Measurements from ENCODE around the gene NRCAM. TPM values are rescaled to one million over a fixed set of nuclear protein-coding genes. Genes with fewer than 3 reads are reported as not detected.

Gene NRCAM
- total RNA-seq, 1 donor from 2014 or later, result 9.3 TPM

GRCh38 chr7:108104324-108104723 is 351.9 kb downstream of the NRCAM start:
- FAIRE-seq, result no peak
- no peaks in the 10 kb centered on the region for H3K36me3 Mint-ChIP-seq (ENCODE audit: low read depth, unreplicated experiment)
- no peak overlapping the region for H3K27ac ChIP-seq (ENCODE audit: low read depth, low read length)
- no peak overlapping the region for H3K4me3 ChIP-seq (ENCODE audit: insufficient read depth, low read depth, low read length)
- no peak overlapping the region for H3K4me2 ChIP-seq (ENCODE audit: low read length)
- H4K20me1 ChIP-seq (ENCODE audit: insufficient read depth, low read length), result no peaks in the 10 kb centered on the region
- H3K36me3 ChIP-seq (ENCODE audit: insufficient read depth, low read length), result no peaks in the 10 kb centered on the region
- no peaks in the 10 kb centered on the region for H3K9me3 ChIP-seq (ENCODE audit: insufficient read depth, low read depth, low read length)
- H2AFZ ChIP-seq (ENCODE audit: low read depth, low read length), result no peak overlapping the region
- H3K27me3 ChIP-seq (ENCODE audit: insufficient read depth, low read length), result no peaks in the 10 kb centered on the region
- no peak overlapping the region for H3K4me3 Mint-ChIP-seq (ENCODE audit: unreplicated experiment)
- DNase-seq (ENCODE audit: low read depth), result no peak
- H3K27ac Mint-ChIP-seq (ENCODE audit: unreplicated experiment), result no peak overlapping the region
- H3K4me1 Mint-ChIP-seq (ENCODE audit: low read depth, unreplicated experiment), result no peaks in the 10 kb centered on the region
- no peak for TF ChIP-seq EZH2 (IDR thresholded peaks at IDR 0.05; ENCODE audit: insufficient read depth, low read length)
- TF ChIP-seq CTCF (IDR thresholded peaks at IDR 0.05; ENCODE audit: insufficient read depth, low read depth, low read length), result no peak
- H3K79me2 ChIP-seq (ENCODE audit: insufficient read depth, low read length), result no peaks in the 10 kb centered on the region
- no peaks in the 10 kb centered on the region for H3K9me3 Mint-ChIP-seq (ENCODE audit: unreplicated experiment)
- no peaks in the 10 kb centered on the region for H3K4me1 ChIP-seq (ENCODE audit: insufficient read depth, low read length)
- H3K9ac ChIP-seq (ENCODE audit: low read length), result no peak overlapping the region
- no peaks in the 10 kb centered on the region for H3K27me3 Mint-ChIP-seq (ENCODE audit: low read depth, unreplicated experiment)

GRCh38 chr7:108103558-108104298 is 352.5 kb downstream of the NRCAM start:
- FAIRE-seq (no peak), DNase-seq (ENCODE audit: low read depth) (no peak)
- Mint-ChIP-seq H3K36me3 (ENCODE audit: low read depth, unreplicated experiment) (no peaks in the 10 kb centered on the region), H3K27ac (ENCODE audit: unreplicated experiment) (no peak overlapping the region), H3K4me1 (ENCODE audit: low read depth, unreplicated experiment) (no peaks in the 10 kb centered on the region), H3K4me3 (ENCODE audit: unreplicated experiment) (no peak overlapping the region), H3K9me3 (ENCODE audit: unreplicated experiment) (no peaks in the 10 kb centered on the region), H3K27me3 (ENCODE audit: low read depth, unreplicated experiment) (no peaks in the 10 kb centered on the region)
- Histone ChIP-seq H3K27ac (ENCODE audit: low read depth, low read length) (no peak overlapping the region), H3K4me1 (ENCODE audit: insufficient read depth, low read length) (no peaks in the 10 kb centered on the region), H3K79me2 (ENCODE audit: insufficient read depth, low read length) (no peaks in the 10 kb centered on the region), H4K20me1 (ENCODE audit: insufficient read depth, low read length) (no peaks in the 10 kb centered on the region), H2AFZ (ENCODE audit: low read depth, low read length) (no peak overlapping the region), H3K9me3 (ENCODE audit: insufficient read depth, low read depth, low read length) (no peaks in the 10 kb centered on the region), H3K4me2 (ENCODE audit: low read length) (peak overlapping the region; percentile 7), H3K4me3 (ENCODE audit: insufficient read depth, low read depth, low read length) (no peak overlapping the region), H3K9ac (ENCODE audit: low read length) (no peak overlapping the region), H3K36me3 (ENCODE audit: insufficient read depth, low read length) (no peaks in the 10 kb centered on the region), H3K27me3 (ENCODE audit: insufficient read depth, low read length) (no peaks in the 10 kb centered on the region)
- TF ChIP-seq CTCF (IDR thresholded peaks at IDR 0.05; ENCODE audit: insufficient read depth, low read depth, low read length) (no peak), EZH2 (IDR thresholded peaks at IDR 0.05; ENCODE audit: insufficient read depth, low read length) (no peak)

- no peaks in the 10 kb centered on the region for H4K20me1 ChIP-seq (ENCODE audit: insufficient read depth, low read length)
- H3K9ac ChIP-seq (ENCODE audit: low read length), result no peak overlapping the region
- H3K36me3 ChIP-seq (ENCODE audit: insufficient read depth, low read length), result no peaks in the 10 kb centered on the region
- Mint-ChIP-seq H3K4me1 (ENCODE audit: low read depth, unreplicated experiment) (no peaks in the 10 kb centered on the region), H3K36me3 (ENCODE audit: low read depth, unreplicated experiment) (no peaks in the 10 kb centered on the region), H3K27ac (ENCODE audit: unreplicated experiment) (no peak overlapping the region), H3K27me3 (ENCODE audit: low read depth, unreplicated experiment) (no peaks in the 10 kb centered on the region), H3K4me3 (ENCODE audit: unreplicated experiment) (no peak overlapping the region), H3K9me3 (ENCODE audit: unreplicated experiment) (no peaks in the 10 kb centered on the region)
- H3K4me2 ChIP-seq (ENCODE audit: low read length), result no peak overlapping the region
- no peaks in the 10 kb centered on the region for H3K4me1 ChIP-seq (ENCODE audit: insufficient read depth, low read length)
- no peak overlapping the region for H3K4me3 ChIP-seq (ENCODE audit: insufficient read depth, low read depth, low read length)
- FAIRE-seq (no peak), DNase-seq (ENCODE audit: low read depth) (no peak)
- H2AFZ ChIP-seq (ENCODE audit: low read depth, low read length), result no peak overlapping the region
- no peaks in the 10 kb centered on the region for H3K79me2 ChIP-seq (ENCODE audit: insufficient read depth, low read length)
- no peak overlapping the region for H3K27ac ChIP-seq (ENCODE audit: low read depth, low read length)
- TF ChIP-seq EZH2 (IDR thresholded peaks at IDR 0.05; ENCODE audit: insufficient read depth, low read length) (no peak), CTCF (IDR thresholded peaks at IDR 0.05; ENCODE audit: insufficient read depth, low read depth, low read length) (no peak)
- H3K9me3 ChIP-seq (ENCODE audit: insufficient read depth, low read depth, low read length), result no peaks in the 10 kb centered on the region
- H3K27me3 ChIP-seq (ENCODE audit: insufficient read depth, low read length), result no peaks in the 10 kb centered on the region
Observed at GRCh38 chr7:108102671-108103312, 353.4 kb downstream of the NRCAM start.
